ENCODE data around the gene FUT8.

The FUT8 gene

GRCh38 chr14:65704437-65704836 lies 291.9 kb downstream of the FUT8 start:
- TF ChIP-seq, protein P1, sequence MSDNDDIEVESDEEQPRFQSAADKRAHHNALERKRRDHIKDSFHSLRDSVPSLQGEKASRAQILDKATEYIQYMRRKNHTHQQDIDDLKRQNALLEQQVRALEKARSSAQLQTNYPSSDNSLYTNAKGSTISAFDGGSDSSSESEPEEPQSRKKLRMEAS (IDR thresholded peaks at IDR 0.05): no peak
- no peak for TF ChIP-seq YY1 (IDR thresholded peaks at IDR 0.05; ENCODE audit: low read depth)
- no peak for TF ChIP-seq USF1 (IDR thresholded peaks at IDR 0.05)
- no peak for TF ChIP-seq EP300 (IDR thresholded peaks at IDR 0.05; ENCODE audit: borderline replicate concordance)
- TF ChIP-seq TAF1 (IDR thresholded peaks at IDR 0.05; ENCODE audit: low read depth): no peak
- TF ChIP-seq REST (IDR thresholded peaks at IDR 0.05; ENCODE audit: low read depth): no peak
- no peak for TF ChIP-seq CEBPB (IDR thresholded peaks at IDR 0.05)
- TF ChIP-seq FOXM1 (IDR thresholded peaks at IDR 0.05; ENCODE audit: borderline replicate concordance, low read depth): no peak

GRCh38 chr14:65704850-65705249 lies 292.3 kb downstream of the FUT8 start:
- TF ChIP-seq EGR1 (IDR thresholded peaks at IDR 0.05): no peak
- TF ChIP-seq CREB1 (IDR thresholded peaks at IDR 0.05; ENCODE audit: low read depth): no peak
- TF ChIP-seq YY1 (IDR thresholded peaks at IDR 0.05; ENCODE audit: low read depth): no peak
- TF ChIP-seq RAD21 (IDR thresholded peaks at IDR 0.05; ENCODE audit: low read depth): no peak
- TF ChIP-seq TAF1 (IDR thresholded peaks at IDR 0.05; ENCODE audit: low read depth): no peak
- no peak for TF ChIP-seq TEAD4 (IDR thresholded peaks at IDR 0.05)
- TF ChIP-seq EP300 (IDR thresholded peaks at IDR 0.05; ENCODE audit: borderline replicate concordance): no peak
- no peak for TF ChIP-seq NFIC (IDR thresholded peaks at IDR 0.05)
- TF ChIP-seq REST (IDR thresholded peaks at IDR 0.05; ENCODE audit: low read depth): no peak
- TF ChIP-seq USF1 (IDR thresholded peaks at IDR 0.05): no peak
- TF ChIP-seq TCF12 (IDR thresholded peaks at IDR 0.05; ENCODE audit: low read depth): no peak
- TF ChIP-seq, protein P1 (IDR thresholded peaks at IDR 0.05): no peak
- no peak for TF ChIP-seq ZBTB7A (IDR thresholded peaks at IDR 0.05; ENCODE audit: low read depth)

GRCh38 chr14:65709576-65709975 lies 297.0 kb downstream of the FUT8 start:
- TF ChIP-seq, protein P1 (IDR thresholded peaks at IDR 0.05): no peak
- TF ChIP-seq NFIC (IDR thresholded peaks at IDR 0.05) (no peak), CREB1 (IDR thresholded peaks at IDR 0.05; ENCODE audit: low read depth) (no peak), RAD21 (IDR thresholded peaks at IDR 0.05; ENCODE audit: low read depth) (no peak), CEBPB (IDR thresholded peaks at IDR 0.05) (no peak), USF1 (IDR thresholded peaks at IDR 0.05) (no peak), YY1 (IDR thresholded peaks at IDR 0.05; ENCODE audit: low read depth) (no peak), EGR1 (IDR thresholded peaks at IDR 0.05) (no peak), EP300 (IDR thresholded peaks at IDR 0.05; ENCODE audit: borderline replicate concordance) (no peak), FOXM1 (IDR thresholded peaks at IDR 0.05; ENCODE audit: borderline replicate concordance, low read depth) (no peak), TAF1 (IDR thresholded peaks at IDR 0.05; ENCODE audit: low read depth) (no peak), TEAD4 (IDR thresholded peaks at IDR 0.05) (no peak), REST (IDR thresholded peaks at IDR 0.05; ENCODE audit: low read depth) (no peak), ZBTB7A (IDR thresholded peaks at IDR 0.05; ENCODE audit: low read depth) (no peak), TCF12 (IDR thresholded peaks at IDR 0.05; ENCODE audit: low read depth) (no peak)

DNA sequence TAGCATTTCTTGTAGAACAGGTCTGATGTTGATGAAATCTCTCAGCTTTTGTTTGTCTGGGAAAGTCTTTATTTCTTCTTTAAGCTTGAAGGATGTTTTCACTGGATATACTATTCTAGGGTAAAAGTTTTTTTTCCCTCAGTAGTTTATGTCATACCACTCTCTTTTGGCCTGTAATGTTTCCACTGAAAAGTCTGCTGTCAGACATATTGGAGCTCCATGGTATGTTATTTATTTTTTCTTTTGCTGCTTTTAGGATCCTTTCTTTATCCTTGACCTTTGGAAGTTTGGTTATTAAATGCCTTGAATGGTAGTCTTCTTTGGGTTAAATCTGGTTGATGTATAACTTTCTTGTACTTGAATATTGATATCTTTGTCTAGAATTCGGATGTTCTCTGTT lies 306.1 kb downstream of the FUT8 start:
- TF ChIP-seq RAD21 (IDR thresholded peaks at IDR 0.05; ENCODE audit: low read depth): no peak
- TF ChIP-seq YY1 (IDR thresholded peaks at IDR 0.05; ENCODE audit: low read depth): no peak
- no peak for TF ChIP-seq REST (IDR thresholded peaks at IDR 0.05; ENCODE audit: low read depth)
- TF ChIP-seq ZBTB7A (IDR thresholded peaks at IDR 0.05; ENCODE audit: low read depth): no peak
- no peak for TF ChIP-seq CREB1 (IDR thresholded peaks at IDR 0.05; ENCODE audit: low read depth)
- no peak for TF ChIP-seq EGR1 (IDR thresholded peaks at IDR 0.05)

Measured in Ishikawa (cell line).